ENCODE measurements around the gene DENND5B.

DNA sequence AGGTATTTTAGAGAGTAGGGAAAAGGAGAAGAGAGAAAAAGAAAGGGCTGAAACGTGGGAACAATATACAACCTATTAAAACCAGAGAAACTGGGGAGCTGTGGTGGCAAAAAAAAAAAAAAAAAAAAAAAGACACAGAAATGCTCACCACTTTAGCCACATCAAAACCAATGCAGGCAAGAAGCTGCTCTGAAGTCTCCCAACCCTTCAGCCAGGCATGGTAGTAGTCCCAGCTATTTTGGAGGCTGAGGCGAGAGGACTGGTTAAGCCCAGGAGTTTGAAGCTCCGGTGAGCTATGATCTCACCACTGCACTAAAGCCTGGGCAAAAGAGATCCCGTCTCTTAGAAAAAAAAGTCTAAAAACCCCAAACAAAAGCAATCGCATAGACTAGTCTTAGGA, 33.2 kb downstream of the DENND5B start:
- TF ChIP-seq ZSCAN29 (IDR thresholded peaks at IDR 0.05) (no peak), ZNF207 (IDR thresholded peaks at IDR 0.05; ENCODE audit: borderline replicate concordance) (no peak), JUND (IDR thresholded peaks at IDR 0.05; ENCODE audit: low read depth, low read length) (no peak), IKZF2 (IDR thresholded peaks at IDR 0.05) (no peak), NFXL1 (IDR thresholded peaks at IDR 0.05; ENCODE audit: borderline replicate concordance) (no peak), CEBPB (IDR thresholded peaks at IDR 0.05; ENCODE audit: borderline replicate concordance in 1 of 2, low read depth in 2 of 2, low read length in 2 of 2) (no peak), MXI1 (IDR thresholded peaks at IDR 0.05; ENCODE audit: low read depth, low read length) (no peak), RFX5 (IDR thresholded peaks at IDR 0.05; ENCODE audit: low read depth, low read length) (no peak)
- TF ChIP-seq, protein P1, sequence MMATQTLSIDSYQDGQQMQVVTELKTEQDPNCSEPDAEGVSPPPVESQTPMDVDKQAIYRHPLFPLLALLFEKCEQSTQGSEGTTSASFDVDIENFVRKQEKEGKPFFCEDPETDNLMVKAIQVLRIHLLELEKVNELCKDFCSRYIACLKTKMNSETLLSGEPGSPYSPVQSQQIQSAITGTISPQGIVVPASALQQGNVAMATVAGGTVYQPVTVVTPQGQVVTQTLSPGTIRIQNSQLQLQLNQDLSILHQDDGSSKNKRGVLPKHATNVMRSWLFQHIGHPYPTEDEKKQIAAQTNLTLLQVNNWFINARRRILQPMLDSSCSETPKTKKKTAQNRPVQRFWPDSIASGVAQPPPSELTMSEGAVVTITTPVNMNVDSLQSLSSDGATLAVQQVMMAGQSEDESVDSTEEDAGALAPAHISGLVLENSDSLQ (IDR thresholded peaks at IDR 0.05) = no peak
- TF ChIP-seq, protein P2, sequence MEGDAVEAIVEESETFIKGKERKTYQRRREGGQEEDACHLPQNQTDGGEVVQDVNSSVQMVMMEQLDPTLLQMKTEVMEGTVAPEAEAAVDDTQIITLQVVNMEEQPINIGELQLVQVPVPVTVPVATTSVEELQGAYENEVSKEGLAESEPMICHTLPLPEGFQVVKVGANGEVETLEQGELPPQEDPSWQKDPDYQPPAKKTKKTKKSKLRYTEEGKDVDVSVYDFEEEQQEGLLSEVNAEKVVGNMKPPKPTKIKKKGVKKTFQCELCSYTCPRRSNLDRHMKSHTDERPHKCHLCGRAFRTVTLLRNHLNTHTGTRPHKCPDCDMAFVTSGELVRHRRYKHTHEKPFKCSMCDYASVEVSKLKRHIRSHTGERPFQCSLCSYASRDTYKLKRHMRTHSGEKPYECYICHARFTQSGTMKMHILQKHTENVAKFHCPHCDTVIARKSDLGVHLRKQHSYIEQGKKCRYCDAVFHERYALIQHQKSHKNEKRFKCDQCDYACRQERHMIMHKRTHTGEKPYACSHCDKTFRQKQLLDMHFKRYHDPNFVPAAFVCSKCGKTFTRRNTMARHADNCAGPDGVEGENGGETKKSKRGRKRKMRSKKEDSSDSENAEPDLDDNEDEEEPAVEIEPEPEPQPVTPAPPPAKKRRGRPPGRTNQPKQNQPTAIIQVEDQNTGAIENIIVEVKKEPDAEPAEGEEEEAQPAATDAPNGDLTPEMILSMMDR (IDR thresholded peaks at IDR 0.05 in 2 of 3, conservative IDR thresholded peaks at IDR 0.05 in 1 of 3; ENCODE audit: control insufficient read depth in 2 of 3, extremely low read depth in 1 of 3, insufficient read depth in 1 of 3, low read depth in 3 of 3, low read length in 3 of 3) = no peak

Measured in GM12878 (cell line).